AG10803 (cell line): Measurements from ENCODE around the gene FAM131A.

Experiments
- DNase-seq: peaks from one replicate; pipeline ENCODE4 v3.0.0; 2010; ENCODE audit warnings: low read depth
- H3K4me3 ChIP-seq: 2 replicates; pipeline ENCODE4 v1.5.1; 2011; ENCODE audit warnings: mild to moderate bottlenecking, low read length, control low read depth
- TF ChIP-seq, protein P1 (sequence below): conservative IDR thresholded peaks from 2 replicates; pipeline ENCODE4 v1.5.1; 2011; ENCODE audit warnings: mild to moderate bottlenecking, low read length, control low read depth, inconsistent platforms

FAM131A gene

DNA sequence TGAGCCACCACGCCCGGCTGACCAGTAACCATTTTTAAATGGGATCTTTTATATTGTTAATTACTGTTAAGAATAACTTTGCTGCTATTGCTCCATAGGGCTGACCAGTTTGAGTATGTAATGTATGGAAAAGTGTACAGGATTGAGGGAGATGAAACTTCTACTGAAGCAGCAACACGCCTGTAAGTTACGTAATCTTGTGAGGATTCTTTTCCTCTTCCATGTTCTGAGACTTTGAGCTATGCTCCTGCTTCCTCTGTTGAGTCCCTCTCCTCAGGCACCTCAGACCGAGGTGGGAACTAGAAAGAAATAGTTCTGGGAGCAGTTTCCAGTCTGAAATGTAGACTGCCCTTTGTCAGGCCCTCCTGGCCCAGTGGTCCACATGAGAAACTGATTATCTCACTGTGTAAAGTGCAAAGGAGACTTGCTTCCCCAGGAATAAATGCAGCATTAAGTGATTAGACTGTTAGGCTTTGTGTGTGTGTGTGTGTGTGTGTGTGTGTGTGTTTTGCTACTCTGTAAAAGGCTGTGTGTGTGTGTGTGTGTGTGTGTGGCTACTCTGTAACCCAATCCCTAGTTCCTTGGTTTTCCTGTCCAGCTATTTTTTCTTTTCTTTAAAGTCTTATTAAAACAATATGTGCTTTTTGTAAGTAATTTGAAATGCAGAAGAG, 29.4 kb downstream of the FAM131A start:
- peak; percentile 82 for DNase-seq
- no peak overlapping the region for H3K4me3 ChIP-seq
- TF ChIP-seq, protein P1, sequence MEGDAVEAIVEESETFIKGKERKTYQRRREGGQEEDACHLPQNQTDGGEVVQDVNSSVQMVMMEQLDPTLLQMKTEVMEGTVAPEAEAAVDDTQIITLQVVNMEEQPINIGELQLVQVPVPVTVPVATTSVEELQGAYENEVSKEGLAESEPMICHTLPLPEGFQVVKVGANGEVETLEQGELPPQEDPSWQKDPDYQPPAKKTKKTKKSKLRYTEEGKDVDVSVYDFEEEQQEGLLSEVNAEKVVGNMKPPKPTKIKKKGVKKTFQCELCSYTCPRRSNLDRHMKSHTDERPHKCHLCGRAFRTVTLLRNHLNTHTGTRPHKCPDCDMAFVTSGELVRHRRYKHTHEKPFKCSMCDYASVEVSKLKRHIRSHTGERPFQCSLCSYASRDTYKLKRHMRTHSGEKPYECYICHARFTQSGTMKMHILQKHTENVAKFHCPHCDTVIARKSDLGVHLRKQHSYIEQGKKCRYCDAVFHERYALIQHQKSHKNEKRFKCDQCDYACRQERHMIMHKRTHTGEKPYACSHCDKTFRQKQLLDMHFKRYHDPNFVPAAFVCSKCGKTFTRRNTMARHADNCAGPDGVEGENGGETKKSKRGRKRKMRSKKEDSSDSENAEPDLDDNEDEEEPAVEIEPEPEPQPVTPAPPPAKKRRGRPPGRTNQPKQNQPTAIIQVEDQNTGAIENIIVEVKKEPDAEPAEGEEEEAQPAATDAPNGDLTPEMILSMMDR, result no peak

DNA sequence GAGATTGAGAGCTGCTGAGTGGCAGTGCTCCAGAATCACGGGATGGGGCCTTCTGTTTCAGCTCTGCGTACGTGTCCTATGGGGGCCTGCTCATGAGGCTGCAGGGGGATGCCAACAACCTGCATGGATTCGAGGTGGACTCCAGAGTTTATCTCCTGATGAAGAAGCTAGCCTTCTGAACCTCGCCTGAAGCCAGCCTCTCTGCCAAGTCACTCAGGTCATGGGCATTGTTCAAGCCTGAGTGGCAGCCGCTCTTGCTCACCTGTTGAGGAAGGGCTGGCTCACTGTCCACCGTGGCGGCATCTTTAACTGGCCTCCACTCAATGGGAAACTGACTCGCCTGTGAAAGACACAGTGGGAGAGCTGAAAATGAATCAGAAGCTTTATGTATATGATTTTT, 30.7 kb downstream of the FAM131A start:
- TF ChIP-seq, protein P1, result no peak
- DNase-seq, result no peak
- H3K4me3 ChIP-seq, result no peak overlapping the region

DNA sequence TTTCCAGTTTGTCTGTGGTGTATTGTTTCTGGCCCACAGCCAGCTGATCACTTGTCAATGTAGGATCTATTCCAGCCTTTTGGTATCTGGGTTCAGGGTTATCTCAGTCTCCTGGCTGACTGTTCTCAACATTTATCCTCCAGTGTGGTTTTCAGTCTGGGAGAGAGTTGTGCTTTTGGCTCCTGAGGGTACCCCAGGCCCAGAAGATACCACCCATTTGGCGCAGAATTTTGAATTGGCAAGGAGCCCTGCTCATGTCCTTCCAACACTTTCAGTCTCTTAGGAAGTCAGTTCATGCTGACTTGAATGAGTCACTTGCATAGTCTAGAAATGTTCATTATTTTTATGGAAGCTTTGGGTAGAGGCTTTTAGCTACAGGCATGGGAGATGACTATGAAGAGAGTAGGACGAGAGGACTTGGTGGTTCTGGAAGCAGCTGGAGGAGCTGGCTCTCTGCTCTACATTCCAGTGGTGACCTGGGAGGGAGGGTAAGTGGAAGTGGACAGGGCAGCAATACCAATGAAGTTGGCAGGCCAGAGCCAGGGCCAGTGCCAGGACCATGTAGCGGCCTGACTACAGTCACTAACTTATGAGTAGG, 31.3 kb downstream of the FAM131A start:
- no peak overlapping the region for H3K4me3 ChIP-seq
- TF ChIP-seq, protein P1, result no peak
- DNase-seq, result peak; percentile 90

DNA sequence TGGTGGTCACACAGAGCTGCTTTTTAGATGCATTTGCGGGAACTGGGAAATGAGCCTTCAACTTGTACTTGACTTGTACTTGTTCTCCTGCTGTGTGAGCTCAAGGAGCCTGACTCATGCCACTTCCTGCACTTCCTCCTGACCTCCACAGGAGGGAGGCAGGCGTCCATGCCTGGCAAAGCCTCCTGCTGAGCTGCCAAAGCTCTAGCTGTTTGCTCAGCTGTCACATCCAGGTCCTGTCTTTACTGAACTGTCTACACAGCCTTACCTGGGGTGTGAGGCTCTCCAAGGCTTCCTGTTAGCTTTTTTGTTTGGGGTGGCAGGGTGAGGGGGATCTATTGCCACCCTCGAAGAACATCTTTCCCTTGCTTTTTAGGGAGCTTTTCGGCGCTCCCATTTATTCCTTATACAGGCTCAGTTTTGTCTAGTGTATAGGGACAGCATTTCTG, 34.2 kb downstream of the FAM131A start:
- TF ChIP-seq, protein P1, result peak; percentile 100
- DNase-seq, result peak; percentile 86
- H3K4me3 ChIP-seq, result no peak overlapping the region

DNA sequence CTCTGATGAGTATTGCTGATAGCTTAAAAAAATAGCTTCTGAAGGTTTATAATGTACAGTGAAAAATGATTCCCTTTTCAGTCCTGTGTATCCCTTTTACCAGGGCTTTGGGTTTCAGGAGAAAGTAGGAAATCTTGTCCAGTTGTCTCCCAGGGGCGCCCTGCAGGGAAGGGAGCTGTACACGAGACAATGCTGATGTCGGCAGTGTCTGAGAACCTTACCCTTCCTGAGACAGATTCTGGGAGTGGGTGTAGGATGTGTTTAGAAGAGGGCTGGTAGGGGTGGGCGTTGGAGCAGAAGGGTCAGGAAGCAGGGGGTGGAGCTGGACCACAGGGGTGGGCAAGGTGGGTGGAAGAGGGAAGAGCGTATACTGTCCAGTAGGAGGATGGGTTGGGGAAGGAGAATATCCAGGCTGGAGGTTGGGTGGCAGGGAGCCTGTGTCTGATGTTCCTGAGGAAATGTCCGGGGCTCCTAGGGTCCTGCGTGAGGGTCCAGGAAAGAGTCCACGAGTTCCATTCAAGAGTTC, 35.0 kb downstream of the FAM131A start:
- H3K4me3 ChIP-seq, result no peak overlapping the region
- TF ChIP-seq, protein P1, result no peak
- DNase-seq, result no peak

DNA sequence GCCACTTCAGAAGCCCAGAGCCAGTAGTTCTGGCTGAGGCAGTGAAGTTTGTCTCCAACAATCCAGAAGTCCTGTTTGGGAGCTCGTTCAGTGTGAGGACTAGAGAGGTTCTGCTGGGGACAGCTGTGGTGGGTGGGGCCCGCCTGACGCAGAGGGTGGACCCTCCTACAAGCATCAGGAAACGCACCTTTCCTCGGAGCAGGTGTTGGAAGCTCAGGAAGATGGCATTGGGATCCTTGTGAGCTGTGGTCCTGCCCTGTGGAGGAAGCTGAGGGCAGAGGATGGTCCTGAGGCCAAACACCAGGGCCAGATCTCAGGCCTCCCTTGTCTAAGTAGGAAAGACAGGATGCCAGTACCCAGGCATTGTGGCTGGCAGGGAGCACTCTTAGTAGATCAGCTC, 35.5 kb downstream of the FAM131A start:
- TF ChIP-seq, protein P1, result no peak
- no peak for DNase-seq
- no peak overlapping the region for H3K4me3 ChIP-seq

DNA sequence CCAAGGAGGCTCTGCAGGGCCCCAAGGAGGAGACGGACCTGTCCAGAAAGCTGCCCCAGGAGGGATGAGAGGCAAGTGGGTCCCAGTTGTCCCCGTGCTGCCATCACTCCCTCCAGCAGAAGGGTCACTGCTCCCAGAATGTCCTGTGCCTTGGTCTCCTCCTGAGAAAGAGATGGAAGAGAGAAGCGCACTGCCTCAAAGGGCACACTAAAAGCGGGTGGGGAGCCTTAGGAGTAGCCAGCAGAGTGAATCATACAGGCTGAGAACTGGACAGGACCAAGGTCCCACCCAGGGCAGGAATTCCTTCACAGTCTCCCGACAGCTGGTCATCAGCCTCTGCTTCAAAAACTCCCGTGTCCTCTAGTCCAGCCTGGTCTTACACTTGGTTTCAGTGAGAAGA, 36.0 kb downstream of the FAM131A start:
- TF ChIP-seq, protein P1, result no peak
- DNase-seq, result peak; percentile 60
- H3K4me3 ChIP-seq, result no peak overlapping the region
